GM12873 (cell line): Measurements from ENCODE around the gene TMEM26.

Source experiments
- CTCF ChIP-seq: IDR thresholded peaks from 2 replicates; pipeline ENCODE4 v1.5.1; 2012; ENCODE audit warnings: low read depth, mild to moderate bottlenecking, moderate library complexity, low read length, control low read depth; ENCODE audit not compliant: insufficient read depth; ENCODE audit errors: missing control alignments

TMEM26 gene

DNA sequence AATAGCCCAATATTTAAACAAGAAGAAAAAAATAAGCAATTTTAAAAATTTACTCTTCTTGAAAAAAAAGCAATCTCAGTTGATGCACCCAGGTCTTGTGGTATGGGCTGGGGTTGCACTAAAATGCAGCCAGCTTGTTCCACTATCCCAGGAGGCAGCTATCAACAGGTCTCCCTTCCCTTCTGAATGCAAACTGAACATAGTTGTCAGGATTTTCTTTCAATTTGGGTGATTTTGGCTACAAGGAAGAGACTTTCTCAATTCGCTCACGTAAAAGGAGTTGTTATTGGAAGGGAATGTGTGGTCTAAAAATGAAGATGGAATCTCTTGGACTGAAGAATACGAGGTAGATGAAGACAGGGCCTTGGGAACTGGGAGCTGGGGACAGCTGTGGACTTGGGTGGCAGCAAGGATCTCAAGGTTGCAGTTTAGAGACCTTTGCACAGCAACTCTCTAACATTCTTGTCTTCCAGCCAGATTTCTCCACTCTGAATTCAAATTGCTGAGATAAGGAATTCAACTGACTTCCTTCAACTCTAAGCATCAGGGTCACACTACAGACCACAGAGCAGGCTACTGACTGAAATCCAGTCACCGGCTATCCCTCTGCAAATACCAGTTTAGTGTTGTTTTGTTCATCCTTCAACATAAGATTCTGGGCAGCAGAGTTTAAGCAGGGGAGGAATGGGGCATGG is 3.1 kb upstream of the TMEM26 start:
- no peak for TF ChIP-seq CTCF

DNA sequence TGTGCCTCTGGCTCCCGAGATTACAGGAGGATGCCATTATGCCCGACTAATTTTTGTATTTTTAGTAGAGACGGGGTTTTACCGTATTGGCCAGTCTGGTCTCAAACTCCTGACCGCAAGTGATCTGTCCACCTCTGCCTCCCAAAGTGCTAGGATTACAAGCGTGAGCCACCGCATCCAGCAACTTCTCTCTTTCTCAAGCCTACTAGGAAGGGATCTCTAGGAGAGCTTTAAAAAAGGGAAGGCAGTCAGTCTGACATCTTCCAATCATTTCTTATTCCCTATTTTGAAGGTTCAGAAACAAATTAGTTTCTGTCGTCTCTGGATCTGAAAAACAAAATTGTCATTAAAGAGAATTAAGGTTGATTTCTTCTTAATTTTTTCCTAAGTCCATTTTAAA is 2.5 kb upstream of the TMEM26 start:
- TF ChIP-seq CTCF, result no peak

GRCh38 chr10:61454541-61454940 is 1.4 kb upstream of the TMEM26 start:
- no peak for TF ChIP-seq CTCF

GRCh38 chr10:61452151-61452651 is 980 bp downstream of the TMEM26 start:
- no peak for TF ChIP-seq CTCF

DNA sequence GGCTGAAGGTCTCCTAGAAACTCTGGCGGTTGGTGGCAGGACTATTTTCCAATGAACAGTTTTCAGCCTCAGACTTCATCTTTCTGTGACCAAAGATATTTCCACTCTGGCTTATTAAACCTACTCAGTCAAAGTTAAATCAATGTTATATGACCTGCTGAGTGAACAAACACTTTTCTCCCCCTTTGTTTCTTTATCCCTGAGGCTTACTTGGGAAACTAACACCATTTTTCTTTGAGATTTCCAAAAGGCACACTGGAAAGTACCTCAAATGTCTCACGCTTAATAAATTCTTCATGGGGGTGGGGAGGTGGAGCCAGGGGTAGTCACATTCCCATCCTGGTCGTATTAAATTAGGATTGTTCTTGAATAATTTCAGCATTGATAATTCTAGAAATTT is 1.8 kb downstream of the TMEM26 start:
- TF ChIP-seq CTCF, result no peak

DNA sequence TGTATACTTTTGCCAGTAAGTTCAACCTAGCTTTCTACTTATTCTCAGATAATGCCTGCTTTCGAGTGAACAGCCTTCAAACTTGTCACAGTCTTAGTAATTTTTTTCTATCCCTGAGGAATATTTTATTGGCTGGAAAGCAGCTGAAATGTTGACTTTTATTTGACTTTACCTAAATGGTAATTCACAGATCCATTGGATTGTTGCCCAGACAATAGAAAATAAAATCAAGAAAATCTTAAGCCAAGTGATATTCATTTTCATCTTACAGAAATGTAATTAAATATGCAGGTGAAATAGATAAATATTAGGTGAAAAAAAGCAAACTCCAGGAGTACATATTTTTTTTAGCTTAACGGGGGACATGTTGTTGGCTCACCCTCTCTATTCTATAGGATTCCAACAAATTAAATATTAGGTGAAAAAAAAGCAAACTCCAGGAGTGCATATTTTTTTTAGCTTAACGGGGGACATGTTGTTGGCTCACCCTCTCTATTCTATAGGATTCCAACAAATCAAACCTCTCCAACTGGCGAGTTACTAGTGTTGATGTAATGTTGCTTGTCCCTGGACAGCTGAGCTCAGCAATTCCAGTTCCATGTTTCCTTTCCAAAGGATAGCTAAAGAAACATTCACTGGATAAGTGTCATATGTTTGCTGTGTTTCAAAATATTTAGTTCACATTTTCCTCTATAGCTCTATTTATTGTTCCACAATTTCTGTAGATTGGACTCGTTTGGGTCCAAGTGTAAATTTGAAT is 4.2 kb downstream of the TMEM26 start:
- TF ChIP-seq CTCF, result no peak

GRCh38 chr10:61448091-61448490 is 5.1 kb downstream of the TMEM26 start:
- TF ChIP-seq CTCF, result no peak
